GM12878 (cell line): ENCODE measurements around the gene PADI4. TPM values are rescaled to one million over a fixed set of nuclear protein-coding genes. Genes with fewer than 3 reads are reported as not detected.

ENCODE experiments used
- ATAC-seq: fragments of 200-7000 bp; cut with Tn5 transposase; 3 replicates; pipeline ENCODE4 v1.9.1; 2020; ENCODE audit warnings: mild to moderate bottlenecking, moderate library complexity
- BruUV-seq: library from RNA; stranded (reverse); fragments of 400-500 nt; replicated peaks from 2 replicates; lab custom pipeline; 2021; lab: Mats Ljungman, UMichigan
- CTCF ChIA-PET: fragments of 300-600 bp; sonication (Branson Sonifier 250); formaldehyde crosslinking; extraction: SDS; loops from one replicate; lab custom pipeline; 2021; ENCODE audit warnings: inconsistent platforms; lab: Yijun Ruan, JAX
- POLR2A ChIA-PET: fragments of 350-600 bp; formaldehyde crosslinking; extraction: SDS; loops from one replicate; lab custom pipeline; 2021; ENCODE audit warnings: inconsistent platforms; lab: Charles Lee
- RAD21 ChIA-PET: fragments of 300-600 bp; sonication (Branson Sonifier 250); formaldehyde crosslinking; loops from one replicate; lab custom pipeline; 2023; ENCODE audit warnings: antibody characterized with exemption; ENCODE audit not compliant: unreplicated experiment; lab: Charles Lee
- SMC1A ChIA-PET: fragments of 300-600 bp; sonication (Branson Sonifier 250); formaldehyde crosslinking; loops from one replicate; lab custom pipeline; 2023; ENCODE audit not compliant: unreplicated experiment, uncharacterized antibody; lab: Charles Lee
- DNase-seq: peaks from one replicate; pipeline ENCODE4 v3.0.0-alpha.2; 2011; ENCODE audit warnings: low read depth, low spot score
- FAIRE-seq: peaks from 3 replicates; lab custom pipeline; 2011; peaks lifted over from hg19 to GRCh38; lab: Jason Lieb, UNC
- H2AFZ ChIP-seq: 2 replicates; pipeline ENCODE4 v1.6.0; 2011; ENCODE audit warnings: low read depth, low read length, control low read depth; ENCODE audit not compliant: control insufficient read depth
- H3K27ac ChIP-seq: 2 replicates; pipeline ENCODE4 v1.5.1; 2011; ENCODE audit warnings: control low read depth; ENCODE audit not compliant: control insufficient read depth, insufficient read depth
- H3K27me3 ChIP-seq, 2 experiments: replicated peaks in 1 of 2; 2 replicates each; pipeline versions ENCODE4 v1.6.0 to v1.6.1; 2011; ENCODE audit warnings: low read length in 1 of 2; ENCODE audit not compliant: control insufficient read depth in 2 of 2, insufficient read depth in 2 of 2
- H3K36me3 ChIP-seq, 2 experiments: 2 replicates each; pipeline ENCODE4 v1.5.1; 2011; ENCODE audit warnings: low read length in 1 of 2; ENCODE audit not compliant: control insufficient read depth in 2 of 2, insufficient read depth in 2 of 2
- H3K4me1 ChIP-seq: 2 replicates; pipeline ENCODE4 v1.6.1; 2011; ENCODE audit warnings: mild to moderate bottlenecking, low read length, moderate library complexity, mixed read lengths; ENCODE audit not compliant: control insufficient read depth, insufficient read depth
- H3K4me2 ChIP-seq: 2 replicates; pipeline ENCODE4 v1.6.0; 2011; ENCODE audit warnings: control low read depth; ENCODE audit not compliant: control insufficient read depth, insufficient read depth
- H3K4me3 ChIP-seq: fragments of 200-600 bp; sonication (generic); 2 replicates; pipeline ENCODE4 v1.5.1; 2016
- H3K79me2 ChIP-seq: 2 replicates; pipeline ENCODE4 v1.6.0; 2011; ENCODE audit warnings: low read length; ENCODE audit not compliant: control insufficient read depth, insufficient read depth
- H3K9ac ChIP-seq: 2 replicates; pipeline ENCODE4 v1.8.0; 2011; ENCODE audit warnings: low read length, control low read depth, mixed read lengths; ENCODE audit not compliant: control insufficient read depth, insufficient read depth
- H3K9me3 ChIP-seq: replicated peaks from 3 replicates; pipeline ENCODE4 v1.5.1; 2011; ENCODE audit warnings: mild to moderate bottlenecking, low read length; ENCODE audit not compliant: control insufficient read depth, insufficient read depth
- H4K20me1 ChIP-seq: 2 replicates; pipeline ENCODE4 v1.6.0; 2011; ENCODE audit not compliant: control insufficient read depth, insufficient read depth
- BMI1 ChIP-seq: fragments of 450-650 bp; IDR thresholded peaks from 2 replicates; pipeline ENCODE4 v1.6.1; 2016; ENCODE audit warnings: mild to moderate bottlenecking, moderate library complexity, borderline replicate concordance
- CHD1 ChIP-seq: IDR thresholded peaks from 2 replicates; pipeline ENCODE4 v1.6.1; 2012; ENCODE audit warnings: low read depth, low read length, improper control_type of control experiment
- E2F8 ChIP-seq: fragments of 450-650 bp; IDR thresholded peaks from 2 replicates; pipeline ENCODE4 v1.6.1; 2018; ENCODE audit warnings: mild to moderate bottlenecking, low read depth, moderate library complexity; ENCODE audit not compliant: partially characterized antibody
- ETV6 ChIP-seq, 2 experiments: fragments of 450-650 bp in 1 of 2; IDR thresholded peaks in 1 of 2; conservative IDR thresholded peaks in 1 of 2; 2 replicates each; pipeline ENCODE4 v1.6.1; 2014; ENCODE audit warnings: antibody characterized with exemption in 1 of 2, borderline replicate concordance in 1 of 2, low read depth in 1 of 2, mild to moderate bottlenecking in 1 of 2, moderate library complexity in 1 of 2
- HDAC6 ChIP-seq: fragments of 200-600 bp; sonication (generic); IDR thresholded peaks from one replicate; pipeline ENCODE4 v1.8.0; 2017; ENCODE audit warnings: antibody characterized with exemption; ENCODE audit not compliant: unreplicated experiment
- MYB ChIP-seq: fragments of 150-350 bp; IDR thresholded peaks from 2 replicates; pipeline ENCODE4 v1.6.1; 2014; ENCODE audit warnings: mild to moderate bottlenecking, low read depth, low read length, borderline replicate concordance
- PAX8 ChIP-seq: fragments of 450-650 bp; IDR thresholded peaks from 2 replicates; pipeline ENCODE4 v1.6.1; 2017; ENCODE audit warnings: mild to moderate bottlenecking, moderate library complexity
- SIX5 ChIP-seq: IDR thresholded peaks from 2 replicates; pipeline ENCODE4 v1.6.1; 2011; ENCODE audit warnings: mild to moderate bottlenecking, low read depth, low read length, moderate library complexity; ENCODE audit not compliant: severe bottlenecking
- SMARCA5 ChIP-seq: fragments of 450-650 bp; IDR thresholded peaks from 2 replicates; pipeline ENCODE4 v1.6.1; 2017; ENCODE audit warnings: mild to moderate bottlenecking
- SREBF1 ChIP-seq: IDR thresholded peaks from 2 replicates; pipeline ENCODE4 v1.6.1; 2012; ENCODE audit warnings: mild to moderate bottlenecking, low read length
- ZNF622 ChIP-seq: fragments of 450-650 bp; IDR thresholded peaks from 2 replicates; pipeline ENCODE4 v1.6.1; 2017; ENCODE audit warnings: mild to moderate bottlenecking, inconsistent platforms
- ZZZ3 ChIP-seq: IDR thresholded peaks from 2 replicates; pipeline ENCODE4 v1.6.1; 2011; ENCODE audit warnings: low read depth; ENCODE audit not compliant: control insufficient read depth, insufficient read length
- WGBS: methylation state at CpG from one replicate; pipeline ENCODE4 v1.1.6; 2016; ENCODE audit warnings: low lambda C conversion rate; ENCODE audit not compliant: insufficient replicate concordance, insufficient coverage; ENCODE audit errors: missing lambda C conversion rate; 5-methylcytosine and 5-hydroxymethylcytosine counted together
- in situ Hi-C: fragments of 300-500 bp; cut with MboI; formaldehyde crosslinking; loops from 9 replicates; pipeline ENCODE4 v1.14.3; 2018; ENCODE audit warnings: mixed read lengths
- intact Hi-C: fragments of 100-400 bp; cut with micrococcal nuclease; formaldehyde crosslinking; loops from one replicate; pipeline ENCODE4 v1.14.2; 2022; ENCODE audit not compliant: unreplicated experiment
- polyA plus RNA-seq, 11 experiments: library from polyadenylated mRNA; depleted of rRNA in 4 of 11; unstranded in 6 of 11; stranded (reverse) in 5 of 11; fragments of >200 nt; fragmentation: Nextera tagmentation in 4 of 11; fragmentation: Illumina TruSeq in 1 of 11; extraction: Ambion mirVana in 4 of 11; extraction: Trizol in 1 of 11; gene quantifications; 1 replicate in 1 of 11; 2 replicates in 10 of 11; pipeline versions ENCODE4 v1.2.1 to v1.2.3, GENCODE V29; 2011 to 2016; ENCODE audit warnings: inconsistent platforms in 2 of 11, missing spikeins in 2 of 11, low read depth in 1 of 11
- total RNA-seq, 4 experiments: library from RNA; depleted of rRNA in 3 of 4; stranded (reverse); fragments of >200 nt in 3 of 4; fragmentation: Illumina TruSeq in 1 of 4; extraction: Trizol in 1 of 4; gene quantifications; 2 replicates each; pipeline versions ENCODE4 v1.2.1 to v1.2.3, GENCODE V29; 2013 to 2021
- TF ChIP-seq, protein P1 (sequence below): IDR thresholded peaks from 2 replicates; pipeline ENCODE4 v1.6.1; 2012; ENCODE audit warnings: low read length, inconsistent platforms
- TF ChIP-seq, protein P2 (sequence below): fragments of 150-350 bp; IDR thresholded peaks from 2 replicates; pipeline ENCODE4 v1.6.1; 2016; ENCODE audit warnings: low read depth, low read length

PADI4 gene
- total and polyA plus RNA-seq, 10 of the 15 experiments (the other 5 are each of a cell fraction or from before 2014, with no cell fraction given) = 0.08 to 0.47 (median 0.15) TPM; not detected in 3

DNA sequence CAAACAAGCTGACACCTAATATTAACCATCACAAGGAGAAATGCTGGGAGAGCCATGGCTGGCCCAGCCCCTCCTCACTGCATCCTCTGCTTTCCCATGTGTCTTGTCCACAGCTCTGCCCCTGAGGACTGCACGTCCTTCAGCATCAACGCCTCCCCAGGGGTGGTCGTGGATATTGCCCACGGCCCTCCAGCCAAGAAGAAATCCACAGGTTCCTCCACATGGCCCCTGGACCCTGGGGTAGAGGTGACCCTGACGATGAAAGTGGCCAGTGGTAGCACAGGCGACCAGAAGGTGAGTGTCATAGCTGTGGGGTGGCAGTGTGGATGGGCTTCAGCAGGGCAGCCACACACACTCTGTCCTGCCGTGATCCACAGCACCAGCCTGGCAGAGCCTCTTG lies 22.9 kb downstream of the PADI4 start (continued):
- TF ChIP-seq, protein P1, sequence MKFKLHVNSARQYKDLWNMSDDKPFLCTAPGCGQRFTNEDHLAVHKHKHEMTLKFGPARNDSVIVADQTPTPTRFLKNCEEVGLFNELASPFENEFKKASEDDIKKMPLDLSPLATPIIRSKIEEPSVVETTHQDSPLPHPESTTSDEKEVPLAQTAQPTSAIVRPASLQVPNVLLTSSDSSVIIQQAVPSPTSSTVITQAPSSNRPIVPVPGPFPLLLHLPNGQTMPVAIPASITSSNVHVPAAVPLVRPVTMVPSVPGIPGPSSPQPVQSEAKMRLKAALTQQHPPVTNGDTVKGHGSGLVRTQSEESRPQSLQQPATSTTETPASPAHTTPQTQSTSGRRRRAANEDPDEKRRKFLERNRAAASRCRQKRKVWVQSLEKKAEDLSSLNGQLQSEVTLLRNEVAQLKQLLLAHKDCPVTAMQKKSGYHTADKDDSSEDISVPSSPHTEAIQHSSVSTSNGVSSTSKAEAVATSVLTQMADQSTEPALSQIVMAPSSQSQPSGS = no peak
- TF ChIP-seq MYB (no peak), ZZZ3 (no peak), SREBF1 (no peak), HDAC6 (no peak), BMI1 (no peak), E2F8 (no peak)

- no peak for FAIRE-seq
- TF ChIP-seq, protein P2, sequence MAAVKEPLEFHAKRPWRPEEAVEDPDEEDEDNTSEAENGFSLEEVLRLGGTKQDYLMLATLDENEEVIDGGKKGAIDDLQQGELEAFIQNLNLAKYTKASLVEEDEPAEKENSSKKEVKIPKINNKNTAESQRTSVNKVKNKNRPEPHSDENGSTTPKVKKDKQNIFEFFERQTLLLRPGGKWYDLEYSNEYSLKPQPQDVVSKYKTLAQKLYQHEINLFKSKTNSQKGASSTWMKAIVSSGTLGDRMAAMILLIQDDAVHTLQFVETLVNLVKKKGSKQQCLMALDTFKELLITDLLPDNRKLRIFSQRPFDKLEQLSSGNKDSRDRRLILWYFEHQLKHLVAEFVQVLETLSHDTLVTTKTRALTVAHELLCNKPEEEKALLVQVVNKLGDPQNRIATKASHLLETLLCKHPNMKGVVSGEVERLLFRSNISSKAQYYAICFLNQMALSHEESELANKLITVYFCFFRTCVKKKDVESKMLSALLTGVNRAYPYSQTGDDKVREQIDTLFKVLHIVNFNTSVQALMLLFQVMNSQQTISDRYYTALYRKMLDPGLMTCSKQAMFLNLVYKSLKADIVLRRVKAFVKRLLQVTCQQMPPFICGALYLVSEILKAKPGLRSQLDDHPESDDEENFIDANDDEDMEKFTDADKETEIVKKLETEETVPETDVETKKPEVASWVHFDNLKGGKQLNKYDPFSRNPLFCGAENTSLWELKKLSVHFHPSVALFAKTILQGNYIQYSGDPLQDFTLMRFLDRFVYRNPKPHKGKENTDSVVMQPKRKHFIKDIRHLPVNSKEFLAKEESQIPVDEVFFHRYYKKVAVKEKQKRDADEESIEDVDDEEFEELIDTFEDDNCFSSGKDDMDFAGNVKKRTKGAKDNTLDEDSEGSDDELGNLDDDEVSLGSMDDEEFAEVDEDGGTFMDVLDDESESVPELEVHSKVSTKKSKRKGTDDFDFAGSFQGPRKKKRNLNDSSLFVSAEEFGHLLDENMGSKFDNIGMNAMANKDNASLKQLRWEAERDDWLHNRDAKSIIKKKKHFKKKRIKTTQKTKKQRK = no peak
- TF ChIP-seq SMARCA5 = no peak
- TF ChIP-seq PAX8 = no peak
- no peak for TF ChIP-seq ZNF622
- TF ChIP-seq MYB = no peak
- no peak for TF ChIP-seq ETV6 (conservative IDR thresholded peaks at IDR 0.05 in 1 of 2, IDR thresholded peaks at IDR 0.05 in 1 of 2; ENCODE audit: borderline replicate concordance in 1 of 2, low read depth in 1 of 2)
- no peak for TF ChIP-seq CHD1
- no peak for TF ChIP-seq SIX5
These were observed 25.1 kb downstream of the PADI4 start for GRCh38 chr1:17333081-17333480.

More at GRCh38 chr1:17333081-17333480, 25.1 kb downstream of the PADI4 start:
- Histone ChIP-seq H3K79me2 (no peaks in the 10 kb centered on the region), H3K4me1 (no peaks in the 10 kb centered on the region), H3K9ac (no peak overlapping the region), H3K36me3 (no peaks in the 10 kb centered on the region), H3K9me3 (no peaks in the 10 kb centered on the region; the same call in 2 of the 3 replicates), H3K4me2 (no peak overlapping the region), H3K27ac (no peak overlapping the region), H4K20me1 (no peaks in the 10 kb centered on the region), H2AFZ (no peak overlapping the region), H3K4me3 (no peak overlapping the region), H3K27me3 (peaks cover 0 to 6% of the 10 kb centered on the region in 2 experiments; a peak in 3 of 4 replicates)
- ChIA-PET RAD21 (no interaction called here), CTCF (interaction anchor here (1.1 kb wide), 1 partner anchor 207 kb away, joined by 3 read pairs; no protein-coding TSS in a partner anchor), SMC1A (interaction anchor here (1.3 kb wide), 1 partner anchor 207 kb away, joined by 4 read pairs; no protein-coding TSS in a partner anchor), POLR2A (no interaction called here)
- DNase-seq (no peak), ATAC-seq (no peak)
- 34% methylated on average over 8 of the region's 8 CpGs for WGBS
- intact Hi-C loops (loop anchor here (10.0 kb wide), 1 partner anchor 98 kb away; no protein-coding TSS in a partner anchor), in situ Hi-C loops (loop anchor here (5.0 kb wide), 1 partner anchor 216 kb away; the partner anchor contains the start of gene PADI2)
- BruUV-seq = no TSS peak
